GM21447 (cell line): ENCODE data around the gene BAMBI.

Experiments
- ATAC-seq: cut with Tn5 transposase; IDR thresholded peaks from one replicate; pipeline ENCODE4 v1.9.1; 2021; ENCODE audit not compliant: unreplicated experiment

The BAMBI gene

GRCh38 chr10:28704464-28705161, 27.3 kb downstream of the BAMBI start:
- ATAC-seq: no peak

- no peak for ATAC-seq
Measured at GRCh38 chr10:28705472-28705871, 28.2 kb downstream of the BAMBI start.

- ATAC-seq: no peak
Measured at GRCh38 chr10:28709001-28709710, 31.8 kb downstream of the BAMBI start.

- no peak for ATAC-seq
Measured at GRCh38 chr10:28710202-28710886, 33.0 kb downstream of the BAMBI start.

- ATAC-seq: no peak
Measured at GRCh38 chr10:28711041-28711440, 33.7 kb downstream of the BAMBI start.

- no peak for ATAC-seq
Measured at GRCh38 chr10:28711776-28712175, 34.5 kb downstream of the BAMBI start.

GRCh38 chr10:28713626-28714352, 36.5 kb downstream of the BAMBI start:
- no peak for ATAC-seq

GRCh38 chr10:28714401-28715053, 37.2 kb downstream of the BAMBI start:
- no peak for ATAC-seq

GRCh38 chr10:28715246-28715645, 37.9 kb downstream of the BAMBI start:
- no peak for ATAC-seq

GRCh38 chr10:28715757-28716156, 38.4 kb downstream of the BAMBI start:
- ATAC-seq: no peak

GRCh38 chr10:28716748-28717147, 39.4 kb downstream of the BAMBI start:
- no peak for ATAC-seq

GRCh38 chr10:28717656-28718201, 40.4 kb downstream of the BAMBI start:
- no peak for ATAC-seq

- ATAC-seq: no peak
Measured at GRCh38 chr10:28719789-28720436, 42.6 kb downstream of the BAMBI start.

GRCh38 chr10:28721318-28721951, 44.1 kb downstream of the BAMBI start:
- ATAC-seq: no peak

- no peak for ATAC-seq
Measured at GRCh38 chr10:28722065-28722803, 44.9 kb downstream of the BAMBI start.

- ATAC-seq: no peak
Measured at GRCh38 chr10:28728366-28728765, 51.0 kb downstream of the BAMBI start.

GRCh38 chr10:28730031-28730778, 52.9 kb downstream of the BAMBI start:
- no peak for ATAC-seq

GRCh38 chr10:28732091-28732490, 54.8 kb downstream of the BAMBI start:
- ATAC-seq: no peak
